NCI-H460 (cell line): ENCODE data around the gene LAGE3. TPM values are rescaled to one million over a fixed set of nuclear protein-coding genes. Genes with fewer than 3 reads are reported as not detected.

Source experiments
- DNase-seq: peaks from one replicate; pipeline ENCODE4 v3.0.0-alpha.2; 2016; ENCODE audit warnings: low read depth; ENCODE audit errors: extremely low read depth
- polyA plus RNA-seq: library from polyadenylated mRNA; depleted of rRNA; stranded (reverse); fragments of >200 nt; gene quantifications from 2 replicates; pipeline ENCODE4 v1.2.3, GENCODE V29; 2014; cell fraction: nucleus; rRNA removed
- total RNA-seq: library from RNA; depleted of rRNA; stranded (reverse); fragments of >200 nt; shearing (Covaris generic); gene quantifications from 2 replicates; pipeline ENCODE4 v1.2.3, GENCODE V29; 2014; rRNA removed

LAGE3 gene, protein sequence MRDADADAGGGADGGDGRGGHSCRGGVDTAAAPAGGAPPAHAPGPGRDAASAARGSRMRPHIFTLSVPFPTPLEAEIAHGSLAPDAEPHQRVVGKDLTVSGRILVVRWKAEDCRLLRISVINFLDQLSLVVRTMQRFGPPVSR
- 35.4 and 45.5 TPM in 2 replicates for total RNA-seq
- polyA plus RNA-seq: 83.8 and 126 TPM in 2 replicates

- DNase-seq: peak; percentile 89
These were observed at the start of gene LAGE3 for GRCh38 chrX:154478728-154479622. LAGE3 (minus strand) TSS chrX:154479281; CDS start chrX:154478915, 366 bp downstream.

GRCh38 chrX:154526901-154527675 is 48.0 kb upstream of the LAGE3 start:
- peak; percentile 85 for DNase-seq

GRCh38 chrX:154525606-154526490 is 46.8 kb upstream of the LAGE3 start:
- no peak for DNase-seq

- DNase-seq: no peak
These were observed 40.3 kb upstream of the LAGE3 start for GRCh38 chrX:154519389-154519788.

GRCh38 chrX:154517101-154517781 is 38.2 kb upstream of the LAGE3 start:
- DNase-seq: no peak

- DNase-seq: no peak
These were observed 37.6 kb upstream of the LAGE3 start for GRCh38 chrX:154516656-154517100.

GRCh38 chrX:154515966-154516655 is 37.0 kb upstream of the LAGE3 start, which contains the start of gene FAM3A:
FAM3A (minus strand) TSS chrX:154516232; CDS start chrX:154515772, 460 bp downstream.
- peak; percentile 85 for DNase-seq

DNA sequence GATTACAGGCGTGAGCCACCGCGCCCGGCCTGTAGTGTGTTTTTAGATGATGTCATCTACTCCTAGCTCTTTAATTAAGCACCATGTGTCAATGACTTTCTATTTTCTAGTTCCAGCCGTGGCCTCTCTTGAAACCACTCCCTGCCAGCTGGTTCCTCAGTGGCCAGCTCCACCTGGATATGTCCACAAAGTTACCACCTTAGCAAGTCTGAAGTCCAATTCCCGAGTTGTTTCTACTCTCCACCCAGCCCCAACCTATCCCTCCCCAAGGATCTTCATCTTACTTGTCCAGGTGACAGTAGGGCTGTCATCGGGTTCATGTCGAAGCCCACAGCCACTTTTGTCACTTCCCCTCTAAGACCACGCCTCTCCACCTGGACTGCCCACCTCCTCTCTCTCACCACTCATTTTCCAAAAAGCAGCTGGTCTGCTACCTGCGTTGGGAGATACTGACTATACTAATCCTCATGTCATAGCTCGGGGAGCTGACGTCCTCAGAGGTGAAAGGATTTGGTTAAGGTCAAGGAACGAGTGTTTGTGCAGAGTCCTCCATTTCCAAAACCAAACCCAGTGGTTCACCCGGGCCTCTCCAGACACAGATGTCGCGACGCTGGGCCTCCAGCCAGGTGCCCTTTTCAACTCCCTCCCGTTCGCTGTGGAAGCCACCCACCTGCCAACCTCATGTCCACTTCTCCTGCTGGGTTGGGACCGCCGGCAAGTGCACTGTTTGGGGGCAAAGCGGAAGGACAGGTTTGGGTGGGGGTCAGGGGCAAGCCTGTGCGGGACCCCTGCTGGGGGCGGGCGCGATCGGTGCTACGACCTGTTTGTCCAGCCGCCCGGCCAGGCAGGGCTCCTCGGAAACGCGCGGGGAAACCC is 36.2 kb upstream of the LAGE3 start:
- no peak for DNase-seq

GRCh38 chrX:154513716-154514115 is 34.6 kb upstream of the LAGE3 start:
- no peak for DNase-seq

DNA sequence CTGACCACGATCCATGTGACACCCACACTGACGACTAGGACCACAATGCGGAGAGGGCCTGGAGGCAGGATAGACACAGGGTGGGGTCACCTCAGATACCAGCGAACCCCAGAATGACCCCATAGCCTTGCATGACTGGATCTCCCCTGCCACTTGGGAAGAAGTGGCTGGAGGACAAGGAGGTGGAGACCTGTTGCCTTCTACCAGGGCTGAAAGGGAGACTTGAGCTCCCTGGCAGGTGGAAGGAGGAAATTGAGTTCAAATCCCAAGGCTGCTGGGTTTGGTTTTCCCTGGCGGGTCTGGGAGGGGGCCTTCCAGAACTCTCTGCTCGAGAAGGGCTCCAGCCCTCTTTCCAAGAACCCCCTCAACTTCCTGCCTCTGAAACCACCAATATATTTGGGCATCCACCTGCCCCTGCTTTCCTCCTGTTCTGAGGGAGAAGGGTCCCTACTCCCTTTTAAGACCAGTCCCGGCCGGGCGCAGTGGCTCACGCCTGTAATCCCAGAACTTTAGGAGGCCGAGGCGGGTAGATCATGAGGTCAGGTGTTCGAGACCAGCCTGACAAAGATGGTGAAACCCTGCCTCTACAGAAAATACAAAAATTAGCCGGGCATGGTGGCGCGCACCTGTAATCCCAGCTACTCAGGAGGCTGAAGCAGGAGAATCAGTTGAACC is 33.9 kb upstream of the LAGE3 start:
- DNase-seq: no peak

- DNase-seq: no peak
These were observed 32.7 kb upstream of the LAGE3 start for GRCh38 chrX:154511761-154512160.

DNA sequence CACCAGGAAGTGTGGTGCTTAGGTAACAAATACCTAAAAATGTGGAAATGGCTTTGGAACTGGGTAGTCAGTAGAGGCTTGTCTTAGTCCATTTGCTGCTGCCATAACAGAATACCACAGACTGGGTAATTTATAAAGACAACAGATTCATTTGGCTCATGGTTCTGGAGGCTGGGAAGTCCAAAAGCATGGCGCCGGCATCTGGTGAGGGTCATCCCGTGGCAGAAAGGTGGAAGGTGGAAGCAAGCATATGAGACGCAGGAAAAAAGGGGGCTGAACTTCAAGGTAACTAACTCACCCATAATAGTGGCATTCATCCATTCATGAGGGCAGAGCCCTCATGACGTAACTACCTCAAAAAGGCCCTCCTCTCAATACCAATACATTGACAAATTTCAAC is 30.4 kb upstream of the LAGE3 start:
- DNase-seq: no peak

GRCh38 chrX:154508384-154508745 is 29.3 kb upstream of the LAGE3 start:
- no peak for DNase-seq

DNA sequence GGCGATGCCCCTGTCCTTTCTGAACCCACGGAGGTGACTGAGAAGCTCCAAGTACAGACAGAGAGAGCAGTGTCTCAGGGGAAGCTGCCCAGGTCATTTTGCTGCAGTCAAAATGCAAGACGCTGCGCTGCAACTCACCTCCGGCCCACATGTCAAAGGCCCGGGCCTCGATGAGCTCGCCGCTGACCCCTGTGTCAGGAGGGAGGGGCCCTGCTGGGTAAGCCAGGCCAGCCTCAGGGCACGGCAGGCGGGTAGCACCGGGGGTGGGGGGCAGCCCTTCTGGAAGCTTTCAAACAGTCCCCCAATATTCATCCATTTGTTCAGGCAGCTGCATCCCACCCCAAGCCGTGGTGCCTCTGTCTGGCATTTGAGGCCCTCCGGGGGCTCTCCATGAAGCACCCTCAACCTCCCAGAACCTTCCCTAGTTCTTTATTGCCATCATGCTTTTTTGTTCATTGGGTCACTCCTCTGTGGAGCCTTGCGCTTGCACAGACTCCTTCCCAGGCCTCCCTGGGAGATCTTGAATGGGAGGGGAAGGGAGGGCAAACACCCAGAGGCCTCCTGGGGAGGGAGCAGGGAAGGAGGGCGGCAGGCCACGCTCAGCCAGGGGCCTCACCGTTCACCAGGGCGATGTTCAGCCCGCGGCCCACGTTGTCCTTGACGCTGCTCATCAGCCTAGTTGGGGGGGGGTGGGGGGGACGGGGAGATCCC is 28.7 kb upstream of the LAGE3 start:
- no peak for DNase-seq

- no peak for DNase-seq
These were observed 27.6 kb upstream of the LAGE3 start for GRCh38 chrX:154506483-154507332.

- no peak for DNase-seq
These were observed 26.7 kb upstream of the LAGE3 start for GRCh38 chrX:154505734-154506133.
